Tongue (tissue), 3 donors: ENCODE data around the gene TP53TG3E. TPM values are rescaled to one million over a fixed set of nuclear protein-coding genes. Genes with fewer than 3 reads are reported as not detected.
"Not testable (repeated sequence)": the region's sequence is repeated elsewhere in the genome, so short reads cannot be mapped to it uniquely, and the experiment has no call there.

ENCODE experiments used
- DNase-seq: peaks from one replicate; pipeline ENCODE4 v3.0.0-alpha.2; 2015
- small RNA-seq: library from RNA; depleted of rRNA; stranded (forward); fragments of <200 nt; gene quantifications from one replicate; pipeline ENCODE3, GENCODE V24; 2014; ENCODE audit warnings: low replicate concordance
- total RNA-seq: library from RNA; depleted of rRNA; stranded (reverse); fragments of >200 nt; gene quantifications from one replicate; pipeline ENCODE4 v1.2.3, GENCODE V29; 2014

Gene TP53TG3E, protein sequence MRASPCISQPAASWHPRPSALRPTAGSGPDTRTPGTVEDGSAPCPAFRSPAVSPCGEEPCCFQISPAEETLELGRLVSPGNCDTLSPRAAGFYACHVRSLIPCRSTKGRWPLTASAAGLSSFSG
- not detected for total RNA-seq

DNA sequence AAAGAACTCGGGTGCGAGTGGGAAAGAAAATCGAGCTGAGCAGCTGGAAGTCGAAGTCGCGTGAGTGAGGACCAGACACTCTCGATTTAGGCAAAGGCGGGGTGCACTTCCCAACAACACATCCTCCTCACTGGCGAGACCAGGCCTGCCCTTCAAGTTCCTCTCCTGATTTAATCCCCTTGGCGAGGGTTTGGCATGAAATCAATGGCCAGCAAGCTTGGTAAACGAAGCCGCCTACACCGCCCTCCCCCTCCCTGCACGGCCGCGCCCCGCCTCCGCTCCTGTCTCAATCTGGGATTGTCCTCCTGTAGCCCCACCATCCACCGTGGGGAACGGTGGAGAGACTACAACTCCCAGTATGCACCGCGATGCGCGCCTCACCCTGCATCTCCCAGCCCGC, at the start of gene TP53TG3E:
TP53TG3E (plus strand) TSS at position 301 of the 400 bp plus-strand sequence; CDS start at position 369, 68 bp downstream.
- DNase-seq = not testable (repeated sequence)

DNA sequence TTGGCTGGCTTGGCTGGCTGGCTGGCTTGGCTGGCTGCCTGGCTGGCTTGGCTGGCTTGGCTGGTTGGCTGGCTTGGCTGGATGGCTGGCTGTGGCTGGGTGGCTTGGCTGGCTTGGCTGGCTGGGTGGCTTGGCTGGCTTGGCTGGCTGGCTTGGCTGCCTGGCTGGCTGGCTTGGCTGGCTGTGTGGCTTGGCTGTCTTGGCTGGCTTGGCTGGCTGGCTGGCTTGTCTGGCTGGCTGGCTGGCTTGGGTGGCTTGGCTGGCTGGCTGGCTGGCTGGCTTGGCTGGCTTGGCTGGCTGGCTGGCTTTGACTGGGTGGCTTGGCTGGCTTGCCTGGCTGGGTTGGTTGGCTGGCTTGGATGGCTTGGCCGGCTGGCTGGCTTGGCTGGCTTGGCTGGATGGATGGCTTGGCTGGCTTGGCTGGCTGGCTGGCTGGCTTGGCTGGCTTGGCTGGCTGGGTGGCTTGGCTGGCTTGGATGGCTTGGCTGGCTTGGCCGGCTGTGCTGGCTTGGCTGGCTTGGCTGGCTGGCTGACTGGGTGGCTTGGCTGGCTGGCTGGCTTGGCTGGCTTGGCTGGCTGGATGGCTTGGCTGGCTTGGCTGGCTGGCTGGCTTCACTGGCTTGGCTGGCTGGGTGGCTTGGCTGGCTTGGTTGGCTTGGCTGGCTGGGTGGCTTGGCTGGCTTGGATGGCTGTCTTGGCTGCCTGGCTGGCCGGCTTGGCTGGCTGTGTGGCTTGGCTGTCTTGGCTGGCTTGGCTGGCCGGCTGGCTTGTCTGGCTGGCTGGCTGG, 32.3 kb downstream of the TP53TG3E start:
- not testable (repeated sequence) for DNase-seq

DNA sequence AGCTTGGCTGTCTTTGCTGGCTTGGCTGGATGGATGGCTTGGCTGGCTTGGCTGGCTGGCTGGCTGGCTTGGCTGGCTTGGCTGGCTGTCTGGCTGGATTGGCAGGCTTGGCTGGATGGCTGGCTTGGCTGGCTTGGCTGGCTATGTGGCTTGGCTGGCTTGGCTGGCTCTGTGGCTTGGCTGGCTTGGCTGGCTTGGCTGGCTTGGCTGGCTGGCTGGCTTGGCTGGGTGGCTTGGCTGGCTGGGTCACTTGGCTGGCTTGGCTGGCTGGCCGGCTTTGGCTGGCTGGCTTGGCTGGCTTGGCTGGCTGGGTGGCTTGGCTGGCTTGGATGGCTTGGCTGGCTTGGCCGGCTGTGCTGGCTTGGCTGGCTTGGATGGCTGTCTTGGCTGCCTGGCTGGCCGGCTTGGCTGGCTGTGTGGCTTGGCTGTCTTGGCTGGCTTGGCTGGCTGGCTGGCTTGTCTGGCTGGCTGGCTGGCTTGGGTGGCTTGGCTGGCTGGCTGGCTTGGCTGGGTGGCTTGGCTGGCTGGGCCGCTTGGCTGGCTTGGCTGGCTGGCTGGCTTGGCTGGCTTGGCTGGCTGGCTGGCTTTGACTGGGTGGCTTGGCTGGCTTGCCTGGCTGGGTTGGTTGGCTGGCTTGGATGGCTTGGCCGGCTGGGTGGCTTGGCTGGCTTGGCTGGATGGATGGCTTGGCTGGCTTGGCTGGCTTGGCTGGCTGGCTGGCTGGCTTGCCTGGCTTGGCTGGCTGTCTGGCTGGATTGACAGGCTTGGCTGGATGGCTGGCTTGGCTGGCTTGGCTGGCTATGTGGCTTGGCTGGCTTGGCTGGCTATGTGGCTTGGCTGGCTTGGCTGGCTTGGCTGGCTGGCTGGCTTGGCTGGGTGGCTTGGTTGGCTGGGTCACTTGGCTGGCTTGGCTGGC, 33.8 kb downstream of the TP53TG3E start:
- DNase-seq = not testable (repeated sequence)

DNA sequence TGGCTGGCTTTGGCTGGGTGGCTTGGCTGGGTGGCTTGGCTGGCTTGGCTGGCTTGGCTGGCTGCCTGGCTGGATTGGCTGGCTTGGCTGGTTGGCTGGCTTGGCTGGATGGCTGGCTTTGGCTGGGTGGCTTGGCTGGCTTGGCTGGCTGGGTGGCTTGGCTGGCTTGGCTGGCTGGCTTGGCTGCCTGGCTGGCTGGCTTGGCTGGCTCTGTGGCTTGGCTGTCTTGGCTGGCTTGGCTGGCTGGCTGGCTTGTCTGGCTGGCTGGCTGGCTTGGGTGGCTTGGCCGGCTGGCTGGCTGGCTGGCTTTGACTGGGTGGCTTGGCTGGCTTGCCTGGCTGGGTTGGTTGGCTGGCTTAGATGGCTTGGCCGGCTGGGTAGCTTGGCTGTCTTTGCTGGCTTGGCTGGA, 34.4 kb downstream of the TP53TG3E start:
- not testable (repeated sequence) for DNase-seq

DNA sequence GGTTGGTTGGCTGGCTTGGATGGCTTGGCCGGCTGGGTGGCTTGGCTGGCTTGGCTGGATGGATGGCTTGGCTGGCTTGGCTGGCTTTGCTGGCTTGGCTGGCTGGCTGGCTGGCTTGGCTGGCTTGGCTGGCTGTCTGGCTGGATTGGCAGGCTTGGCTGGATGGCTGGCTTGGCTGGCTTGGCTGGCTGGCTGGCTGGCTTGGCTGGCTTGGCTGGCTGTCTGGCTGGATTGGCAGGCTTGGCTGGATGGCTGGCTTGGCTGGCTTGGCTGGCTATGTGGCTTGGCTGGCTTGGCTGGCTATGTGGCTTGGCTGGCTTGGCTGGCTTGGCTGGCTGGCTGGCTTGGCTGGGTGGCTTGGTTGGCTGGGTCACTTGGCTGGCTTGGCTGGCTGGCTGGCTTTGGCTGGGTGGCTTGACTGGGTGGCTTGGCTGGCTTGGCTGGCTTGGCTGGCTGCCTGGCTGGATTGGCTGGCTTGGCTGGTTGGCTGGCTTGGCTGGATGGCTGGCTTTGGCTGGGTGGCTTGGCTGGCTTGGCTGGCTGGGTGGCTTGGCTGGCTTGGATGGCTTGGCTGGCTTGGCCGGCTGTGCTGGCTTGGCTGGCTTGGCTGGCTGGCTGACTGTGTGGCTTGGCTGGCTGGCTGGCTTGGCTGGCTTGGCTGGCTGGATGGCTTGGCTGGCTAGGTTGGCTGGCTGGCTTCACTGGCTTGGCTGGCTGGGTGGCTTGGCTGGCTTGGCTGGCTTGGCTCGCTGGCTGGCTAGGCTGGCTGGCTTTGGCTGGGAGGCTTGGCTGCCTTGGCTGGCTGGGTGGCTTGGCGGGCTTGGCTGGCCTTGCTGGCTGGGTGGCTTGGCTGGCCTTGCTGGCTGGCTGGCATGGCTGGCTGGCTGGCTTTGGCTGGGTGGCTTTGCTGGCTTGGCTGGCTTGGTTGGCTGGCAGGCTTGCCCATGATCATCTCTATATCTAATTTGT, 35.3 kb downstream of the TP53TG3E start:
- not testable (repeated sequence) for DNase-seq

Small RNAs within 50 kb of the gene (small RNA-seq; reads per million reads assigned to genes)
- not detected for gene AC141257.3

Other genes with a start within 250 kb of the TP53TG3E start
- not detected for gene TP53TG3C, start 110.1 kb upstream of the TP53TG3E start, total RNA-seq
- not detected for gene TP53TG3B, start 56.5 kb downstream of the TP53TG3E start, total RNA-seq
- not detected for gene TP53TG3F, start 155.3 kb downstream of the TP53TG3E start, total RNA-seq